Loucy (cell line): ENCODE results near the gene CEP126.

Experiments used
- H2AFZ ChIP-seq: fragments of 200-600 bp; sonication (generic); 2 replicates; pipeline ENCODE4 v1.6.0; 2016; ENCODE audit warnings: antibody characterized with exemption, mild to moderate bottlenecking, low read length, moderate library complexity
- H3F3A ChIP-seq: fragments of 200-600 bp; 2 replicates; pipeline ENCODE4 v1.6.0; 2016; ENCODE audit warnings: antibody characterized with exemption, low read depth, mild to moderate bottlenecking
- H3K27me3 ChIP-seq: fragments of 200-600 bp; sonication (generic); 2 replicates; pipeline ENCODE4 v1.6.1; 2014; ENCODE audit warnings: low read length, mild to moderate bottlenecking; ENCODE audit not compliant: insufficient read depth, poor library complexity, severe bottlenecking
- H3K36me3 ChIP-seq: fragments of 200-600 bp; sonication (generic); 2 replicates; pipeline ENCODE4 v1.6.1; 2016; ENCODE audit warnings: low read length; ENCODE audit not compliant: insufficient read depth
- H3K4me1 ChIP-seq: fragments of 200-600 bp; sonication (generic); 2 replicates; pipeline ENCODE4 v1.5.1; 2014; ENCODE audit warnings: low read length, mild to moderate bottlenecking; ENCODE audit not compliant: insufficient read depth, poor library complexity, severe bottlenecking
- H3K4me2 ChIP-seq: fragments of 200-600 bp; sonication (generic); 2 replicates; pipeline ENCODE4 v1.6.0; 2014; ENCODE audit warnings: antibody characterized with exemption, low read length, low read depth, mild to moderate bottlenecking; ENCODE audit not compliant: poor library complexity, severe bottlenecking
- H3K4me3 ChIP-seq: fragments of 200-600 bp; sonication (generic); 2 replicates; pipeline ENCODE4 v1.5.1; 2014; ENCODE audit warnings: low read length, mild to moderate bottlenecking, mixed read lengths; ENCODE audit not compliant: poor library complexity, severe bottlenecking
- H3K79me2 ChIP-seq: fragments of 200-600 bp; sonication (generic); 2 replicates; pipeline ENCODE4 v1.6.1; 2014; ENCODE audit warnings: low read length; ENCODE audit not compliant: insufficient read depth
- H3K9ac ChIP-seq: fragments of 200-600 bp; sonication (generic); 2 replicates; pipeline ENCODE4 v1.6.0; 2014; ENCODE audit warnings: mild to moderate bottlenecking, low read depth, low read length, moderate library complexity; ENCODE audit not compliant: poor library complexity, severe bottlenecking
- H3K9me2 ChIP-seq: fragments of 200-600 bp; sonication (generic); replicated peaks from 2 replicates; pipeline ENCODE4 v1.6.1; 2016; ENCODE audit warnings: low read depth, low read length, mixed read lengths
- H3K9me3 ChIP-seq: fragments of 200-600 bp; sonication (generic); 2 replicates; pipeline ENCODE4 v1.6.1; 2014; ENCODE audit warnings: mild to moderate bottlenecking, antibody characterized with exemption, low read length, low read depth; ENCODE audit not compliant: insufficient read depth
- H4K20me1 ChIP-seq: fragments of 200-600 bp; sonication (generic); 2 replicates; pipeline ENCODE4 v1.6.0; 2014; ENCODE audit warnings: antibody characterized with exemption, low read length, mild to moderate bottlenecking; ENCODE audit not compliant: insufficient read depth, poor library complexity, severe bottlenecking
- EZH2phosphoT487 ChIP-seq: fragments of 200-600 bp; IDR thresholded peaks from 2 replicates; pipeline ENCODE4 v1.6.1; 2018; ENCODE audit warnings: antibody characterized with exemption, mild to moderate bottlenecking, moderate library complexity, borderline replicate concordance
- TF ChIP-seq, protein P1 (sequence below): fragments of 200-600 bp; sonication (generic); conservative IDR thresholded peaks from 2 replicates; pipeline ENCODE4 v1.5.1; 2014; ENCODE audit warnings: mild to moderate bottlenecking, antibody characterized with exemption, low read length

Gene CEP126

DNA sequence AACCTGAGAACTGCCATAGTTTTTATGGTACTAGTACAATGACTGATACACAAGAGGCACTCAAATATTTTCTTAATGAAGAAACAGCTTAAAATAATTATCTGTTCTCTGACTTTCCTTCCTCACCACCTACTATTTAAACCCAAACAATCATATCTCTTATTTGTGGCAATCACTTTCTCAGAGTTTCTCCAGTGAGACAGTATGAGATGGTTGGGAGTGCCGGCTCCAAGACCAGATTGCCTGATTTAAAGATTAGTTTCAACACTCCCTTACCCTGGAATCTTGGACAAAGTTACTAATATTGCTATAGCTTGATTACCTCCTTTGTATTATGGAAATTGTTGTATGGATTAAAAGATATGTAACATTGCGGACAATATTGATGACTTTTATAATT, 5.7 kb upstream of the CEP126 start:
- Histone ChIP-seq H3K9ac (no peak overlapping the region), H3K36me3 (no peaks in the 10 kb centered on the region), H3K4me1 (no peaks in the 10 kb centered on the region), H3K4me2 (no peak overlapping the region), H3K79me2 (no peaks in the 10 kb centered on the region), H3F3A (no peaks in the 10 kb centered on the region), H3K9me3 (no peaks in the 10 kb centered on the region), H3K27me3 (no peaks in the 10 kb centered on the region), H3K9me2 (no peaks in the 10 kb centered on the region), H4K20me1 (no peaks in the 10 kb centered on the region), H2AFZ (peak overlapping the region; percentile 10; the same call in 1 of the 2 replicates), H3K4me3 (no peak overlapping the region)
- TF ChIP-seq, protein P1, sequence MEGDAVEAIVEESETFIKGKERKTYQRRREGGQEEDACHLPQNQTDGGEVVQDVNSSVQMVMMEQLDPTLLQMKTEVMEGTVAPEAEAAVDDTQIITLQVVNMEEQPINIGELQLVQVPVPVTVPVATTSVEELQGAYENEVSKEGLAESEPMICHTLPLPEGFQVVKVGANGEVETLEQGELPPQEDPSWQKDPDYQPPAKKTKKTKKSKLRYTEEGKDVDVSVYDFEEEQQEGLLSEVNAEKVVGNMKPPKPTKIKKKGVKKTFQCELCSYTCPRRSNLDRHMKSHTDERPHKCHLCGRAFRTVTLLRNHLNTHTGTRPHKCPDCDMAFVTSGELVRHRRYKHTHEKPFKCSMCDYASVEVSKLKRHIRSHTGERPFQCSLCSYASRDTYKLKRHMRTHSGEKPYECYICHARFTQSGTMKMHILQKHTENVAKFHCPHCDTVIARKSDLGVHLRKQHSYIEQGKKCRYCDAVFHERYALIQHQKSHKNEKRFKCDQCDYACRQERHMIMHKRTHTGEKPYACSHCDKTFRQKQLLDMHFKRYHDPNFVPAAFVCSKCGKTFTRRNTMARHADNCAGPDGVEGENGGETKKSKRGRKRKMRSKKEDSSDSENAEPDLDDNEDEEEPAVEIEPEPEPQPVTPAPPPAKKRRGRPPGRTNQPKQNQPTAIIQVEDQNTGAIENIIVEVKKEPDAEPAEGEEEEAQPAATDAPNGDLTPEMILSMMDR: no peak
- no peak for TF ChIP-seq EZH2phosphoT487

GRCh38 chr11:101912823-101913284, 2.0 kb upstream of the CEP126 start:
- TF ChIP-seq, protein P1: no peak; the same call in 1 of the 2 replicates
- TF ChIP-seq EZH2phosphoT487: no peak
- Histone ChIP-seq H3F3A (no peaks in the 10 kb centered on the region), H3K4me3 (no peak overlapping the region), H3K9me3 (no peaks in the 10 kb centered on the region), H3K4me2 (no peak overlapping the region), H3K9me2 (no peaks in the 10 kb centered on the region), H4K20me1 (no peaks in the 10 kb centered on the region), H3K36me3 (no peaks in the 10 kb centered on the region), H3K79me2 (no peaks in the 10 kb centered on the region), H3K4me1 (peaks cover 20% of the 10 kb centered on the region), H3K27me3 (no peaks in the 10 kb centered on the region), H2AFZ (no peak overlapping the region), H3K9ac (no peak overlapping the region)

DNA sequence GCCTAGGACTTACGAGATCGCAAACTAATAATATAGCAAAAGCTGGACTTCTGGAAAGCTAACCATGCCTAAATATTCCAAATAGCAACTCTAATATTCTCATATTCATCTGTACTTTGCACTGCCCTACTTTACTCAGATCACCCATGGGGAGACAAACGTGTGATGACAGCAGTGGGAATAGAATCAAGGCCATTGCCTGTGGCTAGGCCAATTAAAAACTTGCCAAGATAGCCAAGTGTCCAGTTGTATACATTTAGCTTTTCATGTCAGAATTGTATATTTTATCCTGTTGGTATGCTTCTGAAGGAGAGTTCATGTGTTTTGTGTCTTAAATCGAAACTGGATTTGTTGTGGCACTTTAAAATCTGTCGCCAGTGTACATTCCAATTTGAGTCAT, 1.2 kb upstream of the CEP126 start:
- Histone ChIP-seq H4K20me1 (no peaks in the 10 kb centered on the region), H3K79me2 (no peaks in the 10 kb centered on the region), H3K9me2 (no peaks in the 10 kb centered on the region), H3K4me1 (peaks cover 20% of the 10 kb centered on the region), H3K4me2 (no peak overlapping the region), H3K9me3 (no peaks in the 10 kb centered on the region), H3K36me3 (no peaks in the 10 kb centered on the region), H3K27me3 (no peaks in the 10 kb centered on the region), H2AFZ (no peak overlapping the region), H3K9ac (no peak overlapping the region), H3F3A (no peaks in the 10 kb centered on the region), H3K4me3 (no peak overlapping the region)
- TF ChIP-seq, protein P1: no peak
- TF ChIP-seq EZH2phosphoT487: no peak
